AG09319 (cell line): ENCODE measurements around the gene RNGTT.

Source experiments
- DNase-seq: peaks from one replicate; pipeline ENCODE4 v3.0.0-alpha.2; 2010; ENCODE audit warnings: low read depth; ENCODE audit errors: extremely low read depth
- TF ChIP-seq, protein P1 (sequence below): IDR thresholded peaks from 2 replicates; pipeline ENCODE4 v1.5.1; 2011; ENCODE audit warnings: low read depth, mild to moderate bottlenecking, inconsistent platforms, low read length, moderate library complexity

Gene RNGTT

DNA sequence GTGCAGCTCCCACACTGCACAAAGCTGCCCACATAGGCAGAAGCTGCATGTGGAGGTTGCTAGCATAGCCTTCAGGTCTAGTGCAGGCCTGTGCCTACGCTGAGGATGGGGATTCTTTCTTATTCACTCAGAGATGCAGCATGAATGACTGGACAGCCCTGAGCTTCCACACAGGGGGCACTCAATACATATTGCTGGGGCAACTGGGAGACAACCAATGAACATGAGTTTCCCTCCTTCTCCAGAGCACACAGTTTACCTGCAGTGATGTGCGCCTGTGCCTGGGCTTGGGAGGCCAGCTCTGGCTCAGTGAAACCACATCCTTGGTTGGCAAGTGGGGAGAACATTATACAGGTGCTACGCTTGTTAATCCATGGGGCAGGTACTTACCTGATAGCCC lies 389.9 kb downstream of the RNGTT start:
- TF ChIP-seq, protein P1, sequence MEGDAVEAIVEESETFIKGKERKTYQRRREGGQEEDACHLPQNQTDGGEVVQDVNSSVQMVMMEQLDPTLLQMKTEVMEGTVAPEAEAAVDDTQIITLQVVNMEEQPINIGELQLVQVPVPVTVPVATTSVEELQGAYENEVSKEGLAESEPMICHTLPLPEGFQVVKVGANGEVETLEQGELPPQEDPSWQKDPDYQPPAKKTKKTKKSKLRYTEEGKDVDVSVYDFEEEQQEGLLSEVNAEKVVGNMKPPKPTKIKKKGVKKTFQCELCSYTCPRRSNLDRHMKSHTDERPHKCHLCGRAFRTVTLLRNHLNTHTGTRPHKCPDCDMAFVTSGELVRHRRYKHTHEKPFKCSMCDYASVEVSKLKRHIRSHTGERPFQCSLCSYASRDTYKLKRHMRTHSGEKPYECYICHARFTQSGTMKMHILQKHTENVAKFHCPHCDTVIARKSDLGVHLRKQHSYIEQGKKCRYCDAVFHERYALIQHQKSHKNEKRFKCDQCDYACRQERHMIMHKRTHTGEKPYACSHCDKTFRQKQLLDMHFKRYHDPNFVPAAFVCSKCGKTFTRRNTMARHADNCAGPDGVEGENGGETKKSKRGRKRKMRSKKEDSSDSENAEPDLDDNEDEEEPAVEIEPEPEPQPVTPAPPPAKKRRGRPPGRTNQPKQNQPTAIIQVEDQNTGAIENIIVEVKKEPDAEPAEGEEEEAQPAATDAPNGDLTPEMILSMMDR = no peak
- DNase-seq = no peak

DNA sequence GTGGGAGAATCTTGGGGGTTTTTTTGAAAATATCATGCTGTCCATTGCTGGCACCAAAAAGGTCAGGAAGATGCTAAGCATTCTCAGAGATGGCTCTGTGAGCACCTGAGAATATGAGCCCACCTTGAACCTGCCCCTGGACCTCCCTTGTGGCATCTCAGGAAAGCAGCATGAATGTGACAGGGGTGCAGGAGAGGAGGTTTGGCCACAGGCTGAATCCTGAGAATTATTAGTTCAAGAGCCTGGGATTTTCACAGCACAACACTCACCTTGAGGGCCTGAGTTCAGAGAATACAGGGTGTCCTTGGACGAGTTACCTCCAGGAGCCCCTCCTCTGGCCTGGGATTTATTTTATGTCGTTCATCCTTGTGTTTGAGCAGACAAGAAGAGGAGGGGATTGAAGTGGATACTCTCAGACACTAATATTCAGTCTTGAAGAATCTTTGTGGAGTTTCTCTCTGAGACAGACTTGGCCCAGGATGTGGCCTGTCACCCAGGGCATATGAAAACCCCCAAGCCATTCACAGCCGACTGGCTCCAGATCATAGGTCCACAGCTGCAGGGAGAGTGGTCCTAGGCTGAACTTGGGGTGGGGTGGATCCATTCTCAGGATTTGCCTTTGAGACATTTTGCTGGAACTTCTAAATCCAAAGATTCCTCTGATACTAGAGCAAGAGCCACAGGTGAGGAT lies 390.8 kb downstream of the RNGTT start:
- TF ChIP-seq, protein P1 = no peak
- no peak for DNase-seq

DNA sequence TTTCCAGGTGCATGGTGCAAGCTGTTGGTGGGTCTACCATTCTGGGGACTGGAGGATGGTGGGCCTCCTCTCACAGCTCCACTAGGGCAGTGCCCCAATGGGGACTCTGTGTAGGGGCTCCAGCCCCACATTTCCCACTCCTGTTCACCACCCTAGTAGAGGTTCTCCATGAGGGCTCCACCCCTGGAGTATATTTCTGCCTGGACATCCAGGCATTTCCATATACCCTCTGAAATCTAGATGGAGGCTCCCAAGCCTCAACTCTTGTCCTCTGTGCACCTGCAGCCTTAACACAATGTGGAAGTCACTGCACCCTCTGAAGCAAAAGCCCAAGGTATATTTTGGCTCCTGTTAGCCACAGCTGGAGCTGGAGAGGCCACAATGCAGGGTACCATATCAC lies 393.5 kb downstream of the RNGTT start:
- TF ChIP-seq, protein P1 = no peak
- no peak for DNase-seq

DNA sequence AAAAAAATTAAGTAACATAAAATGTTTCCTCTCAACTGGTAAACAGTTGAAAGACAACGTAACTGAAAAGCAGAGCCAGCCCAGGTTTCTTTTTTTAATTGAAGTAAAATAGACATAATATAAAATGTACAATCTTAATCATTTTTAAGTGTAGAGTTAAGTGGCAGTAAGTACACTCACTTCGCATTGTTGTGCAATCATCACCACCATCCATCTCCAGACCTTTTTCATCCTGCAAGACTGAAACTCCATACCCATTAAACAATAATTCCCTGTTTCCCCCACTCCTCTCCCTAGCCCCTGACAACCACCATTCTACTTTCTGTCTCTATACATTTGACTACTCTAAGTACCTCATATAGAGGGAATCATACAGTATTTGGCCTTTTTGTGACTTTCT lies 395.7 kb downstream of the RNGTT start:
- TF ChIP-seq, protein P1 = no peak
- no peak for DNase-seq

DNA sequence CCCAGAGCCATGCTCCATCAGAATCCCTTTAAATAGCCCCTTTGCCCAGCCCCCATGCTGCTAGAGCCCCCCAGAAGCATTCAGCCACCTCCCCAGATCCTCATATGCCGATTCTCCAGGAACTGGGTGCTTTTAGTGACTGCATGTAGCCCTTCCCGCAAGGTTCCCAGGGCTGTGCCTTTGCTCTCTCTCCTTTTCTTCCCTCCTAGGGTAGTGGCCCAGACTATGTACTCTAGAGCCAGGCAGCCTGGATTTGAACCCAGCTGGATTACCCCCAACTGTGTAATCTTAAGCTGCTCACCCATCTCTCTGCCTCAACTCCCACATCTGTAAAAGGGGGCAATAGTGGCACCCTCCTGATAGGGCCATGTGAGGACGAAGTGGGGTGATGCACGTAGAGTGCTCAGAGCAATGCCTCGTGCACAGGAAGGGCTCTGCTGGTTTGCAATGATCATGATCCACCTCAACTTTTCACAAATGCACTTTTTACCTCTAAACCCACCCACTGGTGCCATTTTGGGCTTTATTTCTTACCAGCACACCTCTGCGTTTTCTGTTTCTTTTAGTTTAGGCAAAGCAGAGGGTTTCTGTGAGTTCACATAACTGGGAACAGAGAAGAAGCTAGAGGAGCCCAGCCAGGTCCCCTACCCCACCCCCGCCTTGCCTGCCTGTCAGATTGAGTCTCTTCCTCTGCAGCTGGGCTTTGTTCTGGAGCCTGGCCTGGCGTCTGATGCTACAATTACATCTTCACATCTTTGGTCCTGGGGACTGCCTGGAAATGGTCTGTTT lies 396.5 kb downstream of the RNGTT start:
- no peak for DNase-seq
- TF ChIP-seq, protein P1 = no peak

DNA sequence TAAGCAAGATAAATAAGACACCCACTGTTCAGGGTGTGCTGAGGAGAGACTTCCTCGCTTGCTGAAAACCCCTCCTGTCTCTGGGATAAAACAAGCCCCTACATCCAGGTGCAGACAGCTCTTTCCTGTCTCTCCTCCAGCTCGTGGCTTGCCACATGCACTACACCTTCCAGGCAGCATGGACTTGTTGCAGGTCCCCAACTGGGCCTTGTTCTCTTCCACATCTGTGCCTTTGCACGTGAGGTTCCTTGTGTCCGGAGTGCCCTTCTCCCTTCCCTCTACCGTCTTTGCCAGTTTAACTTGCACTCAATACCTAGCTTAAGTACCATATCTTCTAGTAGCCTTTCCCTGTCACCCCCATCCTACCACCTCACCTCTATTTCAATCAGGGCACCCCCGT lies 397.6 kb downstream of the RNGTT start:
- TF ChIP-seq, protein P1 = no peak
- no peak for DNase-seq

DNA sequence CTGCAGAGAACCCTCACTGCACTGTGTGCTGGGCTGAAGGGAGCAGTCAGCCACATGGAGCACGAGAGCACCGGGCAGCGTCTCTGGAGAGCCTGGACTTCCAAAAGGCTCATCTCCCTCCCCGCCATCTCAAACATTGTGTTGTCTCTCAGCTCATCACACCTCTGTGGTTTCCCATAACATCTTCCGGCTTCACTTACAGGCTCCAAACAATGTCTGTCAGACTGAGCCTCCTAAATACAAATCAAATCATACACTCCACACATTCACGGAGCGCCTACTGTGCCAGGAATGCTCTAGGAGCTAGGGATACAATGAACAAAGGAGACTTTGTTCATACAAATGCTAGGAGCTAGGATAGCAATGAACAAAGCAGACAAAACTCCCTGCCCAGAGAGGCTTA lies 398.0 kb downstream of the RNGTT start:
- DNase-seq = no peak

More for the DNA sequence above, 398.0 kb downstream of the RNGTT start:
- TF ChIP-seq, protein P1 = no peak
